ENCODE measurements around the gene EGFLAM.

EGFLAM gene

GRCh38 chr5:38479315-38479904 is 221.1 kb downstream of the EGFLAM start:
- no peak for FAIRE-seq

GRCh38 chr5:38483805-38484398 is 225.5 kb downstream of the EGFLAM start:
- no peak for FAIRE-seq

GRCh38 chr5:38494175-38494574 is 235.8 kb downstream of the EGFLAM start:
- no peak for FAIRE-seq

DNA sequence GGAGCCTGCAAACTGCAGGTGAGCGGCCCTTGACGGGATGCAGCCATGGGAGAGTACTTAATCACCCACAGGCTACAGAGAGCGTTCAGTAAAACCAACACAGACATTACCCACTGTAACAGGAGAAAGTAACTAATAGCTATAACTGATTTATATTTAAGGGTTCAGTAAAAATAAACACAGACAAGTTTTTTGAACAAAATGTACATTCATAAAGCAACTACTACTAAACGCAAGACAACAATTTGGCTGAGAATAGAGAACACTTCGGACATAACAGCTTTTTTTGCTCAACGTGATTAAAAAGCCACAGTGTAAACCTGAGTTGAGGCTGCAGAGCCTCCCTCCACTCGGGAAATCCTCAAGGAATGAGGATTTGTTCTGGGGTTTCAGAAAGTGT is 236.4 kb downstream of the EGFLAM start:
- no peak for FAIRE-seq

DNA sequence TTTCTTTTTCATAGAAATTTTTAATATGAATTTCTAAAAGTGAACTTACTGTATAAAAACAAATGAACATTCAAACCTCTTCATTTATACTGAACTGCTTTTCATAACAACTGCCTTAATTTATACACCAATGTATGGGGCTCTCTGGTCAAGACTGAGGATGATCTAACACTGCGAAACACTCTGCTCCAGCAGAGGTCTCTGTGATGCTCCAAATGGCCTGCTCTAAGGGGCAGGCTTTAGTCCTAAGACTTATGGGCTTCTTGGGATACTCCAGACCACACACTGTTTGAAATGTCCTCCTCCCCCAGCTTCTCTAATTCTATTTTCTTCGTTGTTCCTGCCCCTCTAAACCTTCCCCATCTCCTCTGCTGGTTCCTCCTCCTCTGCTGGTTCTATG is 239.6 kb downstream of the EGFLAM start:
- FAIRE-seq: no peak

DNA sequence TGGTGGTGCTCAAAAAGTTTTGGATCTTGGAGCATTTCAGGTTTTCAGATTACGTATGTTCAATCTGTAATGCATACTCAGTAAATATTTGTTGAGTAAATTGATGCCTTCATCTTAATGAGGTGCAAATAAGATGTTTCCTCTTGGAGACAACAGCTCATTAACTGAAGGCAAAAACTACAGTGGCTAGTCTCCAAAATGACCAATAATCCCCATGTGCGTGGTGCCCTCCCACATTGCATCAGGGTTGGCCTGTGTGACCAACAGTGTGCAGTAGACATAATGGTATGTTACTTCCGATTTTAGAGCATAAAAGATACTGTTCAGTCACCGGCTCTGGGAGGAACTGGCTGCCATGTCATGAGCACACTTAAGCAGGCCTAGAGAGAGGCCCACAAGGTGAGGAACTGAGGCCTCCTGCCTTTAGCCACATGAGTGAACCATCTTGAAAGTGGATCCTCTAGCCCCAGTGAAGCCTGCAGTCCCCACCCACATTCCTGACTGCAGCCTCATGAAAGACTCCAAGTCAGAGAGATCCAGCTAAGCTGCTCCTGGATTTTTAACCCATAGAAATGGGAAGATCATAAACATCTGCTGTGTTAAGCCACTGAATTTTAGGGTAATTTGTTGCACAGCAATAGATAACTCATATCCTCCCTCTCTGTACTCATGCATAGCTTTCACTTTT is 242.4 kb downstream of the EGFLAM start:
- FAIRE-seq: no peak

GRCh38 chr5:38506302-38506701 is 247.9 kb downstream of the EGFLAM start:
- FAIRE-seq: no peak

DNA sequence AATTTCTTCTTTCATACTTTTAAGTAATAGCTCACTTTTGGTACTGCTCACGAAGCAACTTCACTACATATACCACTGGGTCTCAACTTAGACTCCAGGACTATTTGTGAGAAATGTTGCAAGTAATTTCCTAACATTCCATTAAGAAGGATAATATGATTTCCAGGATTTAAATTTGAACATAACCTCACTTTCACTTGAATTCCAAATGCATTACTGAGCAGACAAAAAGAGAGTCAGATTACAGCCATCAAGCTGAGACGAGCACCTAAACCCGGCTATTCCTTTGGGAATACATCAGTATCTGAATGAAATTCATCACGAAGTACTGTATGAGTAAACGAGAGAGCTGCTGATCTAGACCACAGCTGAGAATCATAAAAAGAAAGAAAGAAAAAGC is 250.8 kb downstream of the EGFLAM start:
- FAIRE-seq: no peak
